ENCODE measurements around the gene FUS. TPM values are rescaled to one million over a fixed set of nuclear protein-coding genes. Genes with fewer than 3 reads are reported as not detected.

FUS gene
- total and polyA plus RNA-seq, 9 of the 15 experiments (the other 6 are each of a cell fraction or from before 2014, with no cell fraction given): 43.9 to 575 (median 87.2) TPM

GRCh38 chr16:31179747-31180459 lies at the start of gene FUS (continued):
- TF ChIP-seq CREB5 (CRISPR knock-in tag; IDR thresholded peaks at IDR 0.05) (no peak), PRDM10 (IDR thresholded peaks at IDR 0.05; ENCODE audit: partially characterized antibody) (peak; percentile 100), POU5F1 (IDR thresholded peaks at IDR 0.05; ENCODE audit: borderline replicate concordance, low read depth, low read length, partially characterized antibody) (no peak), NFIX (CRISPR knock-in tag; IDR thresholded peaks at IDR 0.05; ENCODE audit: low read depth) (no peak), ZNF263 (CRISPR knock-in tag; IDR thresholded peaks at IDR 0.05; ENCODE audit: borderline replicate concordance) (peak; percentile 89), NKRF (IDR thresholded peaks at IDR 0.05; ENCODE audit: borderline replicate concordance) (peak; percentile 66; the same call in 1 of the 2 replicates), RFX5 (IDR thresholded peaks at IDR 0.05; ENCODE audit: low read depth, low read length) (peak; percentile 47; the same call in 1 of the 2 replicates), RUNX1 (IDR thresholded peaks at IDR 0.05; ENCODE audit: low read depth) (no peak), ZNF24 (IDR thresholded peaks at IDR 0.05) (0 out of 2 replicates have a peak, but pooled peaks have one; percentile 53), ZKSCAN8 (CRISPR knock-in tag; IDR thresholded peaks at IDR 0.05) (no peak), GATAD2A (IDR thresholded peaks at IDR 0.05) (0 out of 2 replicates have a peak, but pooled peaks have one; percentile 52), ZBTB1 (CRISPR knock-in tag; IDR thresholded peaks at IDR 0.05; ENCODE audit: borderline replicate concordance, low read depth) (no peak; the same call in 1 of the 2 replicates)
